HG02798 (cell line): ENCODE results near the gene TMCC3.
A peak's percentile ranks its signal among the peaks of the same experiment; 100 is the strongest.
"Not testable (repeated sequence)": the region's sequence is repeated elsewhere in the genome, so short reads cannot be mapped to it uniquely, and the experiment has no call there.

Experiments
- ATAC-seq: cut with Tn5 transposase; IDR thresholded peaks from one replicate; pipeline ENCODE4 v1.9.1; 2021; ENCODE audit warnings: mild to moderate bottlenecking; ENCODE audit not compliant: unreplicated experiment, poor library complexity

TMCC3 gene

GRCh38 chr12:94606810-94607209 is 43.5 kb downstream of the TMCC3 start:
- ATAC-seq = not testable (repeated sequence)

GRCh38 chr12:94604366-94604698 is 46.0 kb downstream of the TMCC3 start:
- no peak for ATAC-seq

GRCh38 chr12:94603434-94604365 is 46.7 kb downstream of the TMCC3 start:
- ATAC-seq = peak; percentile 53

GRCh38 chr12:94602024-94602423 is 48.3 kb downstream of the TMCC3 start:
- no peak for ATAC-seq

- not testable (repeated sequence) for ATAC-seq
These were observed 49.0 kb downstream of the TMCC3 start for GRCh38 chr12:94601307-94601706.

- ATAC-seq = no peak
These were observed 51.2 kb downstream of the TMCC3 start for GRCh38 chr12:94599189-94599588.

GRCh38 chr12:94597268-94597667 is 53.1 kb downstream of the TMCC3 start:
- no peak for ATAC-seq

- ATAC-seq = no peak
These were observed 53.8 kb downstream of the TMCC3 start for GRCh38 chr12:94596596-94596995.

- no peak for ATAC-seq
These were observed 55.2 kb downstream of the TMCC3 start for GRCh38 chr12:94595152-94595551.

GRCh38 chr12:94594443-94594825 is 55.9 kb downstream of the TMCC3 start:
- ATAC-seq = no peak

GRCh38 chr12:94593822-94594442 is 56.4 kb downstream of the TMCC3 start:
- no peak for ATAC-seq

- ATAC-seq = not testable (repeated sequence)
These were observed 57.6 kb downstream of the TMCC3 start for GRCh38 chr12:94592723-94593122.

GRCh38 chr12:94592080-94592479 is 58.3 kb downstream of the TMCC3 start:
- no peak for ATAC-seq

- no peak for ATAC-seq
These were observed 59.9 kb downstream of the TMCC3 start for GRCh38 chr12:94590428-94590827.

GRCh38 chr12:94589591-94590001 is 60.8 kb downstream of the TMCC3 start:
- no peak for ATAC-seq

- no peak for ATAC-seq
These were observed 62.0 kb downstream of the TMCC3 start for GRCh38 chr12:94588346-94588745.

GRCh38 chr12:94587266-94588241 is 62.8 kb downstream of the TMCC3 start:
- ATAC-seq = no peak

- no peak for ATAC-seq
These were observed 63.6 kb downstream of the TMCC3 start for GRCh38 chr12:94586589-94587259.

- no peak for ATAC-seq
These were observed 64.7 kb downstream of the TMCC3 start for GRCh38 chr12:94585626-94586025.

- no peak for ATAC-seq
These were observed 66.0 kb downstream of the TMCC3 start for GRCh38 chr12:94584377-94584776.
